Inflammatory macrophage treated with lipopolysaccharide for 4 hours (primary cell): ENCODE measurements around the gene CALHM1.

Experiments
- DNase-seq: peaks from one replicate; pipeline ENCODE4 v3.0.0-alpha.2; 2020

The CALHM1 gene

GRCh38 chr10:103454026-103454425 lies 4.7 kb downstream of the CALHM1 start:
- no peak for DNase-seq

GRCh38 chr10:103452506-103453230 lies 6.0 kb downstream of the CALHM1 start:
- DNase-seq = no peak

- peak; percentile 55 for DNase-seq
Observed at GRCh38 chr10:103451831-103452505, 6.7 kb downstream of the CALHM1 start, which contains the start of gene CALHM2. Gene CALHM2 (minus strand): TSS chr10:103452370. CDS start chr10:103449941, 2,429 bp downstream.

GRCh38 chr10:103451091-103451813 lies 7.4 kb downstream of the CALHM1 start:
- peak; percentile 51 for DNase-seq

- DNase-seq = no peak
Observed at GRCh38 chr10:103450201-103450695, 8.5 kb downstream of the CALHM1 start.

GRCh38 chr10:103449208-103450144 lies 9.2 kb downstream of the CALHM1 start:
- DNase-seq = no peak

- DNase-seq = peak; percentile 66
Observed at GRCh38 chr10:103448746-103449145, 10.0 kb downstream of the CALHM1 start.

- no peak for DNase-seq
Observed at GRCh38 chr10:103447187-103447586, 11.5 kb downstream of the CALHM1 start.

GRCh38 chr10:103445767-103446567 lies 12.7 kb downstream of the CALHM1 start:
- peak; percentile 46 for DNase-seq

GRCh38 chr10:103445366-103445765 lies 13.3 kb downstream of the CALHM1 start:
- DNase-seq = no peak

- DNase-seq = no peak
Observed at GRCh38 chr10:103444478-103444877, 14.2 kb downstream of the CALHM1 start.

GRCh38 chr10:103443475-103444185 lies 15.1 kb downstream of the CALHM1 start:
- no peak for DNase-seq

- peak; percentile 55 for DNase-seq
Observed at GRCh38 chr10:103442031-103442461, 16.7 kb downstream of the CALHM1 start.

- DNase-seq = no peak
Observed at GRCh38 chr10:103441611-103442010, 17.1 kb downstream of the CALHM1 start.

- no peak for DNase-seq
Observed at GRCh38 chr10:103441206-103441605, 17.5 kb downstream of the CALHM1 start.

GRCh38 chr10:103440416-103440815 lies 18.3 kb downstream of the CALHM1 start:
- no peak for DNase-seq

- no peak for DNase-seq
Observed at GRCh38 chr10:103439776-103440175, 18.9 kb downstream of the CALHM1 start.

- DNase-seq = peak; percentile 91
Observed at GRCh38 chr10:103433858-103434257, 24.8 kb downstream of the CALHM1 start.

- DNase-seq = no peak
Observed at GRCh38 chr10:103431902-103432301, 26.8 kb downstream of the CALHM1 start.

- no peak for DNase-seq
Observed at GRCh38 chr10:103429647-103430046, 29.1 kb downstream of the CALHM1 start.
